Heart left ventricle (tissue), 16 donors: Measurements from ENCODE around the gene C9orf152. TPM values are rescaled to one million over a fixed set of nuclear protein-coding genes. Genes with fewer than 3 reads are reported as not detected.
"Not testable (repeated sequence)": the region's sequence is repeated elsewhere in the genome, so short reads cannot be mapped to it uniquely, and the experiment has no call there.

Experiments used
- ATAC-seq, 4 donors: fragments of 200-7000 bp; cut with Tn5 transposase; one replicate each; pipeline ENCODE4 v1.9.1; 2020 to 2022; ENCODE audit warnings: moderate library complexity in 4 of 4, mild to moderate bottlenecking in 3 of 4, moderate number of reproducible peaks in 1 of 4
- DNase-seq, 5 donors: peaks; one replicate each; pipeline ENCODE4 v3.0.0-alpha.2; 2020
- H3K27ac ChIP-seq, 12 donors: fragments of 200-600 bp; sonication (generic) in 4 of 12; one replicate each; pipeline versions ENCODE4 v1.5.0 to v1.8.0; 2016 to 2022; ENCODE audit warnings: mild to moderate bottlenecking in 2 of 12
- H3K27me3 ChIP-seq, 9 donors: fragments of 200-600 bp; sonication (generic) in 2 of 9; one replicate each; pipeline versions ENCODE4 v1.5.1 to v1.8.0; 2016 to 2022; ENCODE audit warnings: mild to moderate bottlenecking in 3 of 9
- H3K36me3 ChIP-seq, 9 donors: fragments of 200-600 bp; sonication (generic) in 2 of 9; one replicate each; pipeline versions ENCODE4 v1.5.0 to v1.8.0; 2018 to 2022; ENCODE audit warnings: mild to moderate bottlenecking in 2 of 9
- H3K4me1 ChIP-seq, 12 donors: fragments of 200-600 bp; sonication (generic) in 4 of 12; one replicate each; pipeline versions ENCODE4 v1.5.0 to v1.8.0; 2016 to 2022; ENCODE audit warnings: mild to moderate bottlenecking in 3 of 12
- H3K4me3 ChIP-seq, 12 donors: fragments of 200-600 bp; sonication (generic) in 4 of 12; one replicate each; pipeline versions ENCODE4 v1.5.0 to v1.8.0; 2017 to 2022; ENCODE audit warnings: mild to moderate bottlenecking in 9 of 12, moderate library complexity in 4 of 12
- H3K9me3 ChIP-seq, 12 donors: fragments of 200-600 bp; sonication (generic) in 4 of 12; one replicate each; pipeline versions ENCODE4 v1.5.0 to v1.8.0; 2016 to 2022; ENCODE audit warnings: mild to moderate bottlenecking in 1 of 12
- POLR2A ChIP-seq, 2 donors: fragments of 450-650 bp; IDR thresholded peaks; one replicate each; pipeline ENCODE4 v1.6.1; 2017; ENCODE audit warnings: antibody characterized with exemption in 2 of 2, mild to moderate bottlenecking in 2 of 2, moderate library complexity in 2 of 2
- WGBS, 4 donors: extraction: QIAGEN DNeasy Blood & Tissue Kit in 2 of 4; methylation state at CpG; one replicate each; pipeline versions ENCODE4 v1.1.5 to v1.1.7; 2013 to 2018; 5-methylcytosine and 5-hydroxymethylcytosine counted together
- intact Hi-C, 10 donors: fragments of 100-400 bp; cut with DNase I; formaldehyde crosslinking; loops; one replicate each; pipeline versions ENCODE4 v1.11.1 to v1.14.2; 2022
- polyA plus RNA-seq, 2 donors: library from polyadenylated mRNA; stranded (reverse); fragments of 200-250 nt; gene quantifications; one replicate each; pipeline ENCODE4 v1.2.3, GENCODE V29; 2013
- total RNA-seq, 9 donors: library from RNA; depleted of rRNA in 2 of 9; stranded (reverse); fragments of >200 nt in 2 of 9; fragmentation: NEBNext Ultra II Directional in 3 of 9; extraction: Animal tissue kit (Norgen Biotek cat#: 25700) in 3 of 9; gene quantifications; one replicate each; pipeline versions ENCODE4 v1.1.0 to v1.2.4, GENCODE V29; 2016 to 2023
- TF ChIP-seq, protein P1 (sequence below), 12 donors: fragments of 200-600 bp; sonication (generic) in 4 of 12; IDR thresholded peaks; one replicate each; pipeline versions ENCODE4 v1.5.0 to v1.8.0; 2018 to 2022; ENCODE audit warnings: antibody characterized with exemption in 12 of 12, mild to moderate bottlenecking in 5 of 12
- donor health status: ischemic (EF 13 %, LVEDD 7.1; RV severe dilation, severe dysfunction).
- donor health status: healthy with polysubstance abuse.
- donor health status: DM: no; HTN: yes; CAD: no.
- donor health status: DM: no; HTN: no; CAD: no.
- donor health status: ischemic (EF 25% LVEDD 6.9; RV normal size, moderate dysfunction).
- donor health status: ischemic (EF 25% LVEDD 5.7; RV mildly dilated, moderate dysfunction).
- donor health status: healthy.
- donor health status: DM: yes; HTN: yes; CAD: no.
- donor health status: ischemic (EF 35%, LVEDD 5.7; RV mildly dilated, moderate dysfunction).
- donor health status: nonischemic (EF 11% LVEDD 7.7; RV severe dilation, severe dysfunction).
- donor health status: DM: yes; HTN: yes; CAD: no.
- donor health status: PGD.
- donor health status: ischemic (EF 29% LVEDD 5.4; RV normal size, mild dysfunction).
- donor health status: nonischemic (EF 23%, LVEDD 6.1; RV moderate dilation, normal function).

The C9orf152 gene
- total and polyA plus RNA-seq, 11 donors = not detected

DNA sequence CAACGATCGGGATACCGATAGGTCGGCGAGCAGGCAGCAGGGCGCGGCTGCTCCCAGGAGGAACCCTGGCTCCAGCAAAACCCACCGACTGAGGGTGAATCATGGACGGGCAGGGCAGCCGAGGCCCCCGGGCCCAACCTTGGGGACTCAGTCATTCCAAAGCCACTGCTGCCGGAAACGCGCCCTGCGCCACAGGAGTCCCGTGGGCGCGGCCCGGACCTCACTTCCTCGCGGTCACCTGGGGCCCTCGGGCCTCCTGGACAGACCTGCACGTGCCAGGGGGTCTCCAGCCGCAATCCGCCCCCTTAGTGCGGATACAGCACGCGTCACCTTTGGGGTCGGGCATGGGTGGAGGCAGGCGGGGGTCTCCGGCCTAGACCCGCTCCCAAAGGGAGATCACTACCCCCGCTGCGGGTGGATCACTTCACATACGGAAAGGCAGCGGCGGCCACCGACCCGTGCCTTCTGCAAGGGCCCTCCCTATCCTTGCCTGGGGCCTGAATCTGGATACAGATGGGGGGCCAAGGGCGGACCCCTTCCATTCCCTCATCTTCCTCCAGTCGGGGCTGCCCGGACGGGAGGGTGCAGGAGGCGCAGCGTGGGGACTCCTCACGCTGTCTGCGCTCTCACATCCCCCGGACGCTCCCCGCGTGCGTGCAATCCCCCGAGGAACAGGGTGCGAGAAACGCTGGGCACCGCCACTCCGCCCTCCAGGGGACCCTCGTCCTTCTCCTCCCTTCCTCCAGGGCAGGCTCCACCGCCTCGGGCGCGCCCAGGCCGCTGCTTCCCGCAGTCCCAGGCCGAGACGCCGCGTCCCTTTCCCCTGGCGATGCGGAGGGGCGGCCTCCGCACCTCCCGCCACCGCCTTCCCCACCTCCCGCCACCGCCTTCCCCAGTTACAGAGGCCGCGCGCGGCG lies 47.8 kb upstream of the C9orf152 start:
- H3K36me3 ChIP-seq = peaks cover 0 to 5% (median under 1%) of the 10 kb centered on the region in 9 donors
- H3K9me3 ChIP-seq = no peaks in the 10 kb centered on the region
- 0 to 2% (median 1%) methylated on average over 55 to 81 of the region's 81 CpGs for WGBS, 4 donors
- H3K4me3 ChIP-seq = peak overlapping the region; percentile 47 to 99 (median 86)
- no peaks in the 10 kb centered on the region for H3K27me3 ChIP-seq
- intact Hi-C loops = no loop called here
- TF ChIP-seq, protein P1, sequence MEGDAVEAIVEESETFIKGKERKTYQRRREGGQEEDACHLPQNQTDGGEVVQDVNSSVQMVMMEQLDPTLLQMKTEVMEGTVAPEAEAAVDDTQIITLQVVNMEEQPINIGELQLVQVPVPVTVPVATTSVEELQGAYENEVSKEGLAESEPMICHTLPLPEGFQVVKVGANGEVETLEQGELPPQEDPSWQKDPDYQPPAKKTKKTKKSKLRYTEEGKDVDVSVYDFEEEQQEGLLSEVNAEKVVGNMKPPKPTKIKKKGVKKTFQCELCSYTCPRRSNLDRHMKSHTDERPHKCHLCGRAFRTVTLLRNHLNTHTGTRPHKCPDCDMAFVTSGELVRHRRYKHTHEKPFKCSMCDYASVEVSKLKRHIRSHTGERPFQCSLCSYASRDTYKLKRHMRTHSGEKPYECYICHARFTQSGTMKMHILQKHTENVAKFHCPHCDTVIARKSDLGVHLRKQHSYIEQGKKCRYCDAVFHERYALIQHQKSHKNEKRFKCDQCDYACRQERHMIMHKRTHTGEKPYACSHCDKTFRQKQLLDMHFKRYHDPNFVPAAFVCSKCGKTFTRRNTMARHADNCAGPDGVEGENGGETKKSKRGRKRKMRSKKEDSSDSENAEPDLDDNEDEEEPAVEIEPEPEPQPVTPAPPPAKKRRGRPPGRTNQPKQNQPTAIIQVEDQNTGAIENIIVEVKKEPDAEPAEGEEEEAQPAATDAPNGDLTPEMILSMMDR (IDR thresholded peaks at IDR 0.05) = no peak
- no peak for TF ChIP-seq POLR2A (IDR thresholded peaks at IDR 0.05)
- H3K27ac ChIP-seq = peak overlapping the region; percentile 47 to 96 (median 88)
- ATAC-seq (peak; percentile 5 to 63 (median 49)), DNase-seq (peak; percentile 57 to 82 (median 61))
- H3K4me1 ChIP-seq = peaks cover 0 to 60% (median 10%) of the 10 kb centered on the region in 12 donors

DNA sequence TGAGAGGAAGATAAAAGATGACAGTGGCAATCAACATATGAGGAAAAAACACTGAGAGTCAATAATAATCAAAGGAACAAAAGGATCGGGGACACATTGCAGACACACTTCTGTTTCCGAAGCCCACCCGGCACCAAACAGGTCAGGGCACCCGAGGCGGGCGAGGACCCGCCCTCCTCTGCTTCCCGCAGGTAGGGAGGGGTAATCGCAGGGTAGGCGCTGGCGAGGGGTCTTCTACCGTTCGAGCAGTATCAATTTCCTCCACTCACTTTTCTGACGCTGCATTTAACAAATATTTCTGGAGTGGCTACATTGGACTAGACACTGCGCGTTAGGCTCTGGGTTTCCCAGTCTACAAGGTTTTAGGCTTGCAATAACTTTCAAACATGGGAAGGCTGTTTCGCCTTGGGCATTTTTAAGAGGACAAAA lies 47.1 kb upstream of the C9orf152 start:
- Histone ChIP-seq H3K4me3 (peak overlapping the region; percentile 47 to 99 (median 86)), H3K27ac (peak overlapping the region in 11 of 12 donors; percentile 85 to 96 (median 89)), H3K27me3 (no peaks in the 10 kb centered on the region), H3K4me1 (peaks cover 0 to 60% (median 10%) of the 10 kb centered on the region in 12 donors), H3K9me3 (no peaks in the 10 kb centered on the region), H3K36me3 (peaks cover 0 to 12% (median 8%) of the 10 kb centered on the region in 9 donors)
- intact Hi-C loops = no loop called here
- TF ChIP-seq, protein P1 (IDR thresholded peaks at IDR 0.05) = no peak
- WGBS, 4 donors = 8 to 33% (median 24%) methylated on average over 17 of the region's 17 CpGs
- ATAC-seq = no peak
- no peak for DNase-seq

DNA sequence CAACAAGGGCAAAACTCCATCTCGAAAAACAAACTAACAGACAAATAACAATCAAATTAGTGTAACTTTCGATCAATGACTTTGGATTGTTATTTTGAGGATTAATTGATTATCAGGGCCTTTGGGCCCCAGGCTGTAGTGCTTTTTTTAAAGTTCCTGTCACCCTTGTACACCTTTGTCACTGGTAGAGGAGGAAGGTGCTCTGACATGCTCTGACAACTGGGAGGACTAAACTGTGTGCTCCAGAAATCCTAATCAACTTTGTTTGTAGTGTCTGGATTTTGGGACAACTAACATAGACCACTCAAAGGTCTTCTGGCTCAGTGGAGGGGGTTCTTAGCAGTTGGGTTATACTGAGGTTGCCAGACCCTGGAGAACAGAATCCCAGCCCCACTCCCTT lies 46.5 kb upstream of the C9orf152 start:
- peak overlapping the region in 4 of 12 donors; percentile 50 to 95 (median 90) for H3K27ac ChIP-seq
- DNase-seq = no peak
- no peaks in the 10 kb centered on the region for H3K27me3 ChIP-seq
- intact Hi-C loops = no loop called here
- peaks cover 0 to 60% (median 10%) of the 10 kb centered on the region in 12 donors for H3K4me1 ChIP-seq
- H3K36me3 ChIP-seq = peaks cover 0 to 17% (median 12%) of the 10 kb centered on the region in 9 donors
- peak overlapping the region in 7 of 12 donors; percentile 75 to 96 (median 90) for H3K4me3 ChIP-seq
- ATAC-seq = no peak
- WGBS, 4 donors = 83 to 94% (median 90%) methylated on average over 2 of the region's 2 CpGs
- TF ChIP-seq POLR2A (IDR thresholded peaks at IDR 0.05) = no peak
- TF ChIP-seq, protein P1 (IDR thresholded peaks at IDR 0.05) = no peak
- H3K9me3 ChIP-seq = no peaks in the 10 kb centered on the region

GRCh38 chr9:110252509-110253139 lies 44.7 kb upstream of the C9orf152 start:
- WGBS, 4 donors = 76 to 86% (median 83%) methylated on average over 10 of the region's 10 CpGs
- no peak overlapping the region for H3K4me3 ChIP-seq
- TF ChIP-seq, protein P1 (IDR thresholded peaks at IDR 0.05) = no peak
- no peak for TF ChIP-seq POLR2A (IDR thresholded peaks at IDR 0.05)
- intact Hi-C loops = no loop called here
- DNase-seq (no peak), ATAC-seq (no peak)
- peaks cover 0 to 34% (median 24%) of the 10 kb centered on the region in 9 donors for H3K36me3 ChIP-seq
- peaks cover 0 to 47% (median 8%) of the 10 kb centered on the region in 12 donors for H3K4me1 ChIP-seq
- no peaks in the 10 kb centered on the region for H3K27me3 ChIP-seq
- no peaks in the 10 kb centered on the region for H3K9me3 ChIP-seq
- H3K27ac ChIP-seq = no peak overlapping the region

DNA sequence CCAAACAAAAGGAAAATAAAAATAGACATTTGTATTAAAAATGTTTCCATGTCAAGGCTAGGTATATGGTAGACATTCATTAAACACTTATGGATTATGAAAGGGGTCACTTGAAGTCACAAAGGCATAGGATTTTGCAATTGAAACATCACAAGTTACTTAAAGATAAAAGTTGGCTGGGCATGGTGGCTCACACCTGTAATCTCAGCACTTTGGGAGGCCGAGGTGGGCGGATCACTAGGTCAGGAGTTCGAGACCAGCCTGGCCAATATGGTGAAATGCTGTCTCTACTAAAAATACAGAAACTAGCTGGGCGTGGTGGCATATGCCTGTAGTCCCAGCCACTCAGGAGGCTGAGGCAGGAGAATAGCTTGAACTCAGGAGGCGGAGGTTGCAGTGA lies 43.8 kb upstream of the C9orf152 start:
- H3K27me3 ChIP-seq, DNase-seq, H3K9me3 ChIP-seq, H3K27ac ChIP-seq, intact Hi-C loops, H3K4me3 ChIP-seq, ATAC-seq: not testable (repeated sequence)
- 93 to 99% (median 98%) methylated on average over 5 of the region's 5 CpGs for WGBS, 4 donors
- peaks cover 0 to 40% (median 5%) of the 10 kb centered on the region in 12 donors for H3K4me1 ChIP-seq
- peaks cover 0 to 42% (median 31%) of the 10 kb centered on the region in 9 donors for H3K36me3 ChIP-seq
